Kidney (tissue), 14 donors: ENCODE data around the gene TANGO2. TPM values are rescaled to one million over a fixed set of nuclear protein-coding genes. Genes with fewer than 3 reads are reported as not detected.
A peak's percentile ranks its signal among the peaks of the same experiment; 100 is the strongest.

Experiments
- DNase-seq, 5 donors: peaks; one replicate each; pipeline ENCODE4 v3.0.0-alpha.2; 2013 to 2020
- FAIRE-seq: peaks from 2 replicates; lab custom pipeline; 2012; peaks lifted over from hg19 to GRCh38; lab: Jason Lieb, UNC
- H3K27ac ChIP-seq, 2 donors: one replicate each; pipeline ENCODE4 v1.7.0; 2013; ENCODE audit warnings: low read depth in 2 of 2, low read length in 2 of 2, inconsistent platforms in 1 of 2
- H3K27me3 ChIP-seq: one replicate; pipeline ENCODE4 v1.7.1; 2013; ENCODE audit warnings: low read length, inconsistent platforms; ENCODE audit not compliant: control insufficient read depth, insufficient read depth
- H3K36me3 ChIP-seq, 3 donors: one replicate each; pipeline versions ENCODE4 v1.7.0 to v1.7.1; 2013; ENCODE audit warnings: low read length in 3 of 3, control low read depth in 1 of 3, inconsistent platforms in 1 of 3; ENCODE audit not compliant: insufficient read depth in 3 of 3, control insufficient read depth in 2 of 3
- H3K4me1 ChIP-seq, 3 donors: one replicate each; pipeline versions ENCODE4 v1.7.0 to v1.7.1; 2013; ENCODE audit warnings: low read length in 3 of 3, inconsistent platforms in 1 of 3, low read depth in 1 of 3; ENCODE audit not compliant: control insufficient read depth in 2 of 3, insufficient read depth in 2 of 3
- H3K4me3 ChIP-seq, 3 donors: one replicate each; pipeline versions ENCODE4 v1.7.0 to v1.8.1; 2013; ENCODE audit warnings: low read length in 3 of 3, control low read depth in 1 of 3, inconsistent platforms in 1 of 3
- H3K9ac ChIP-seq, 3 donors: one replicate each; pipeline versions ENCODE4 v1.7.0 to v1.7.1; 2013; ENCODE audit warnings: low read length in 3 of 3, control low read depth in 1 of 3, inconsistent platforms in 1 of 3
- H3K9me3 ChIP-seq, 3 donors: one replicate each; pipeline versions ENCODE4 v1.7.0 to v1.7.1; 2013; ENCODE audit warnings: low read length in 3 of 3, control low read depth in 1 of 3, inconsistent platforms in 1 of 3; ENCODE audit not compliant: control insufficient read depth in 2 of 3, insufficient read depth in 1 of 3
- CTCF ChIP-seq: IDR thresholded peaks from 3 replicates; pipeline ENCODE4 v1.5.1; 2012; ENCODE audit warnings: mild to moderate bottlenecking, moderate library complexity, borderline replicate concordance; ENCODE audit not compliant: insufficient read depth; ENCODE audit errors: extremely low read depth
- intact Hi-C: fragments of 100-400 bp; cut with DNase I; formaldehyde crosslinking; loops from one replicate; pipeline ENCODE4 v1.11.1; 2022
- polyA plus RNA-seq: library from polyadenylated mRNA; stranded (reverse); fragments of 350-450 nt; fragmentation: Illumina TruSeq; extraction: RNeasy Lipid Tissue Mini Kit (QIAGEN cat#74804); gene quantifications from one replicate; pipeline ENCODE4 v1.2.3, GENCODE V29; 2014; ENCODE audit warnings: low read depth, low replicate concordance; ENCODE audit not compliant: insufficient read depth
- total RNA-seq: library from RNA; stranded (reverse); fragmentation: NEBNext Ultra II Directional; extraction: Animal tissue kit (Norgen Biotek cat#: 25700); gene quantifications from one replicate; pipeline ENCODE4 v1.2.1, GENCODE V29; 2021
- donor health status: control.
- donor health status: control.
- donor health status: control.
- donor health status: control.
- donor health status: control.
- donor health status: DM: yes; HTN: yes; CAD: no.
- donor health status: Normal renal cell carcinoma (clear cell type).

The TANGO2 gene
- total and polyA plus RNA-seq, 2 donors from 2014 or later = 27.7 to 37.3 TPM

- no peak for TF ChIP-seq CTCF
- DNase-seq = no peak
- Histone ChIP-seq H3K36me3 (peaks cover 0 to 17% (median 5%) of the 10 kb centered on the region in 3 donors), H3K27me3 (no peaks in the 10 kb centered on the region), H3K9me3 (no peaks in the 10 kb centered on the region), H3K9ac (no peak overlapping the region), H3K27ac (no peak overlapping the region), H3K4me1 (peaks cover 0 to 2% (median 0%) of the 10 kb centered on the region in 3 donors), H3K4me3 (no peak overlapping the region)
- intact Hi-C loops = no loop called here
- FAIRE-seq = no peak
Observed at GRCh38 chr22:20060700-20061480, 40.0 kb downstream of the TANGO2 start.

GRCh38 chr22:20061481-20061861 lies 40.6 kb downstream of the TANGO2 start:
- no peak overlapping the region for H3K9ac ChIP-seq
- peaks cover 0 to 2% (median 0%) of the 10 kb centered on the region in 3 donors for H3K4me1 ChIP-seq
- TF ChIP-seq CTCF = no peak
- no peaks in the 10 kb centered on the region for H3K9me3 ChIP-seq
- H3K36me3 ChIP-seq = peaks cover 0 to 17% (median 4%) of the 10 kb centered on the region in 3 donors
- DNase-seq (peak in 1 of 5 donors; percentile 18), FAIRE-seq (no peak)
- no peak overlapping the region for H3K4me3 ChIP-seq
- intact Hi-C loops = no loop called here
- no peaks in the 10 kb centered on the region for H3K27me3 ChIP-seq
- H3K27ac ChIP-seq = no peak overlapping the region

GRCh38 chr22:20062043-20062765 lies 41.3 kb downstream of the TANGO2 start:
- Histone ChIP-seq H3K36me3 (peaks cover 0 to 14% (median 0%) of the 10 kb centered on the region in 3 donors), H3K4me1 (peaks cover 0 to 2% (median 0%) of the 10 kb centered on the region in 3 donors), H3K27ac (no peak overlapping the region), H3K9me3 (no peaks in the 10 kb centered on the region), H3K9ac (no peak overlapping the region), H3K4me3 (no peak overlapping the region), H3K27me3 (no peaks in the 10 kb centered on the region)
- intact Hi-C loops = no loop called here
- FAIRE-seq = no peak
- DNase-seq = no peak
- no peak for TF ChIP-seq CTCF
